HCT116 (cell line): ENCODE results near the gene TPT1. TPM values are rescaled to one million over a fixed set of nuclear protein-coding genes. Genes with fewer than 3 reads are reported as not detected.

Source experiments
- ATAC-seq: fragments of 200-7000 bp; cut with Tn5 transposase; 2 replicates; pipeline ENCODE4 v1.9.1; 2020; ENCODE audit warnings: mild to moderate bottlenecking, moderate library complexity
- BruUV-seq: library from RNA; stranded (reverse); fragments of 400-500 nt; replicated peaks from 2 replicates; lab custom pipeline; 2021; lab: Mats Ljungman, UMichigan
- CTCF ChIA-PET: fragments of 300-600 bp; sonication (Branson Sonifier 250); formaldehyde crosslinking; loops from one replicate; lab custom pipeline; 2021; ENCODE audit warnings: antibody characterized with exemption; lab: Charles Lee
- POLR2A ChIA-PET: fragments of 300-600, 350-600 bp; sonication (Branson Sonifier 250); formaldehyde crosslinking; loops from one replicate; lab custom pipeline; 2021; ENCODE audit warnings: antibody characterized with exemption; lab: Charles Lee
- RAD21 ChIA-PET, 2 experiments: fragments of 300-600 bp; sonication (Branson Sonifier 250); formaldehyde crosslinking; loops; one replicate each; lab custom pipeline; 2023; ENCODE audit warnings: low total read pairs in 2 of 2; ENCODE audit not compliant: uncharacterized antibody in 2 of 2, unreplicated experiment in 2 of 2, low non-redundant PET in 1 of 2; lab: Charles Lee
- DNase-seq: peaks from one replicate; pipeline ENCODE4 v3.0.0-alpha.2; 2010; ENCODE audit warnings: low read depth, low spot score
- H2AFZ ChIP-seq: fragments of 200-600 bp; shearing (Covaris generic), sonication (generic); 2 replicates; pipeline ENCODE4 v1.6.1; 2017; ENCODE audit warnings: low read depth, mixed run types, mixed read lengths, antibody characterized with exemption, low read length; ENCODE audit not compliant: poor library complexity, severe bottlenecking
- H3K27ac ChIP-seq: 2 replicates; pipeline ENCODE4 v1.5.1; 2012; ENCODE audit warnings: low read depth, low read length
- H3K27me3 ChIP-seq: fragments of 200-600 bp; sonication (generic); 2 replicates; pipeline ENCODE4 v1.6.1; 2016; ENCODE audit warnings: mixed run types, low read length, mixed read lengths; ENCODE audit not compliant: insufficient read depth
- H3K36me3 ChIP-seq, 2 experiments: fragments of 200-500 bp in 1 of 2; fragments of 200-600 bp in 1 of 2; sonication (Bioruptor generic) in 1 of 2; sonication (generic) in 1 of 2; 2 replicates each; pipeline versions ENCODE4 v1.5.1 to v1.6.1; 2014 to 2016; ENCODE audit warnings: low read length in 2 of 2, inconsistent platforms in 1 of 2, mixed read lengths in 1 of 2, mixed run types in 1 of 2; ENCODE audit not compliant: insufficient read depth in 2 of 2, control insufficient read depth in 1 of 2
- H3K4me1 ChIP-seq, 2 experiments: fragments of 200-600 bp in 1 of 2; sonication (generic) in 1 of 2; 2 replicates each; pipeline versions ENCODE4 v1.5.1 to v1.6.1; 2012 to 2017; ENCODE audit warnings: low read length in 2 of 2, inconsistent platforms in 1 of 2, mild to moderate bottlenecking in 1 of 2, mixed read lengths in 1 of 2, mixed run types in 1 of 2, moderate library complexity in 1 of 2; ENCODE audit not compliant: insufficient read depth in 2 of 2, control insufficient read depth in 1 of 2
- H3K4me2 ChIP-seq: fragments of 200-600 bp; sonication (generic); 2 replicates; pipeline ENCODE4 v1.6.1; 2017; ENCODE audit warnings: mixed run types, low read length, mixed read lengths
- H3K4me3 ChIP-seq, 2 experiments: fragments of 200-600 bp in 1 of 2; sonication (generic) in 1 of 2; replicated peaks in 1 of 2; 2 replicates each; pipeline ENCODE4 v1.5.1; 2011 to 2016; ENCODE audit warnings: low read length in 2 of 2, control low read depth in 1 of 2, low read depth in 1 of 2, mild to moderate bottlenecking in 1 of 2, mixed read lengths in 1 of 2, mixed run types in 1 of 2
- H3K79me2 ChIP-seq: fragments of 200-600 bp; sonication (generic); 2 replicates; pipeline ENCODE4 v1.6.1; 2017; ENCODE audit warnings: mild to moderate bottlenecking, mixed run types, low read length, moderate library complexity, mixed read lengths; ENCODE audit not compliant: insufficient read depth
- H3K9ac ChIP-seq: fragments of 200-600 bp; sonication (generic); 2 replicates; pipeline ENCODE4 v1.6.1; 2016; ENCODE audit warnings: low read length, mixed read lengths
- H3K9me2 ChIP-seq: fragments of 200-600 bp; sonication (generic), shearing (Covaris generic); 2 replicates; pipeline ENCODE4 v1.6.1; 2017; ENCODE audit warnings: mixed run types, mild to moderate bottlenecking, moderate library complexity; ENCODE audit not compliant: insufficient read depth
- H3K9me3 ChIP-seq, 2 experiments: fragments of 200-500 bp in 1 of 2; fragments of 200-600 bp in 1 of 2; sonication (Bioruptor generic) in 1 of 2; sonication (generic) in 1 of 2; 2 replicates each; pipeline ENCODE4 v1.6.1; 2014 to 2017; ENCODE audit warnings: low read length in 2 of 2, mixed read lengths in 2 of 2, inconsistent platforms in 1 of 2, low read depth in 1 of 2, mild to moderate bottlenecking in 1 of 2, mixed run types in 1 of 2, moderate library complexity in 1 of 2; ENCODE audit not compliant: control insufficient read depth in 1 of 2, insufficient read depth in 1 of 2
- H4K20me1 ChIP-seq: fragments of 200-600 bp; sonication (generic), shearing (Covaris generic); 2 replicates; pipeline ENCODE4 v1.6.1; 2017; ENCODE audit warnings: mixed run types, mild to moderate bottlenecking, moderate library complexity; ENCODE audit not compliant: insufficient read depth
- CBX3 ChIP-seq: IDR thresholded peaks from 2 replicates; pipeline ENCODE4 v1.6.1; 2012; ENCODE audit warnings: low read depth
- CEBPB ChIP-seq: IDR thresholded peaks from 2 replicates; pipeline ENCODE4 v1.6.1; 2012; ENCODE audit warnings: low read depth
- CTCF ChIP-seq, 3 experiments: fragments of 200-600 bp in 1 of 3; sonication (generic) in 1 of 3; IDR thresholded peaks in 2 of 3; conservative IDR thresholded peaks in 1 of 3; 2 replicates each; pipeline ENCODE4 v1.5.1; 2012 to 2017; ENCODE audit warnings: low read depth in 2 of 3, low read length in 2 of 3, antibody characterized with exemption in 1 of 3, borderline replicate concordance in 1 of 3, control low read depth in 1 of 3, mild to moderate bottlenecking in 1 of 3, mixed read lengths in 1 of 3, mixed run types in 1 of 3, moderate library complexity in 1 of 3; ENCODE audit not compliant: insufficient read depth in 1 of 3
- EGR1 ChIP-seq: IDR thresholded peaks from 2 replicates; pipeline ENCODE4 v1.6.1; 2012; ENCODE audit warnings: low read depth
- EZH2phosphoT487 ChIP-seq: fragments of 200-600 bp; IDR thresholded peaks from 2 replicates; pipeline ENCODE4 v1.6.1; 2018; ENCODE audit warnings: antibody characterized with exemption, borderline replicate concordance
- JUND ChIP-seq: IDR thresholded peaks from 2 replicates; pipeline ENCODE4 v1.6.1; 2012
- MAX ChIP-seq: IDR thresholded peaks from 2 replicates; pipeline ENCODE4 v1.6.1; 2012
- POLR2AphosphoS5 ChIP-seq: IDR thresholded peaks from 2 replicates; pipeline ENCODE4 v1.6.1; 2011; ENCODE audit warnings: mild to moderate bottlenecking, low read depth, low read length, moderate library complexity
- RAD21 ChIP-seq: IDR thresholded peaks from 2 replicates; pipeline ENCODE4 v1.6.1; 2012; ENCODE audit warnings: low read depth, mild to moderate bottlenecking
- SIN3A ChIP-seq: IDR thresholded peaks from 2 replicates; pipeline ENCODE4 v1.6.1; 2012; ENCODE audit warnings: low read depth
- SP1 ChIP-seq: IDR thresholded peaks from 2 replicates; pipeline ENCODE4 v1.6.1; 2012; ENCODE audit warnings: low read depth
- TCF7L2 ChIP-seq: IDR thresholded peaks from 2 replicates; pipeline ENCODE4 v1.7.0; 2011; ENCODE audit warnings: borderline replicate concordance, inconsistent platforms; ENCODE audit not compliant: insufficient read depth, insufficient read length; ENCODE audit errors: extremely low read depth
- YY1 ChIP-seq: IDR thresholded peaks from 2 replicates; pipeline ENCODE4 v1.6.1; 2011; ENCODE audit warnings: low read length, low read depth, moderate library complexity, mild to moderate bottlenecking; ENCODE audit not compliant: insufficient replicate concordance; ENCODE audit errors: extremely low read depth
- ZBTB33 ChIP-seq: IDR thresholded peaks from 2 replicates; pipeline ENCODE4 v1.6.1; 2011; ENCODE audit warnings: mild to moderate bottlenecking, low read length, moderate library complexity; ENCODE audit not compliant: insufficient replicate concordance; ENCODE audit errors: extremely low read depth
- ZFX ChIP-seq: fragments of 450-650 bp; IDR thresholded peaks from 2 replicates; pipeline ENCODE4 v1.6.1; 2017
- ZNF274 ChIP-seq: fragments of 200-500 bp; sonication (Bioruptor generic); IDR thresholded peaks from 2 replicates; pipeline ENCODE4 v1.6.1; 2014; ENCODE audit warnings: mild to moderate bottlenecking, low read depth, low read length, inconsistent platforms
- intact Hi-C: fragments of 100-400 bp; cut with micrococcal nuclease; formaldehyde crosslinking; loops from 2 replicates; pipeline ENCODE4 v1.10.0; 2022
- total RNA-seq: library from RNA; stranded (reverse); gene quantifications from one replicate; pipeline ENCODE4 v1.2.1, GENCODE V29; 2021; ENCODE audit not compliant: unreplicated experiment
- TF ChIP-seq, protein P1 (sequence below): IDR thresholded peaks from 2 replicates; pipeline ENCODE4 v1.6.1; 2012
- TF ChIP-seq, protein P2 (sequence below): IDR thresholded peaks from 2 replicates; pipeline ENCODE4 v1.6.1; 2012; ENCODE audit warnings: low read depth

Gene TPT1
- total RNA-seq, 1 experiment from 2014 or later = 2,859 TPM

DNA sequence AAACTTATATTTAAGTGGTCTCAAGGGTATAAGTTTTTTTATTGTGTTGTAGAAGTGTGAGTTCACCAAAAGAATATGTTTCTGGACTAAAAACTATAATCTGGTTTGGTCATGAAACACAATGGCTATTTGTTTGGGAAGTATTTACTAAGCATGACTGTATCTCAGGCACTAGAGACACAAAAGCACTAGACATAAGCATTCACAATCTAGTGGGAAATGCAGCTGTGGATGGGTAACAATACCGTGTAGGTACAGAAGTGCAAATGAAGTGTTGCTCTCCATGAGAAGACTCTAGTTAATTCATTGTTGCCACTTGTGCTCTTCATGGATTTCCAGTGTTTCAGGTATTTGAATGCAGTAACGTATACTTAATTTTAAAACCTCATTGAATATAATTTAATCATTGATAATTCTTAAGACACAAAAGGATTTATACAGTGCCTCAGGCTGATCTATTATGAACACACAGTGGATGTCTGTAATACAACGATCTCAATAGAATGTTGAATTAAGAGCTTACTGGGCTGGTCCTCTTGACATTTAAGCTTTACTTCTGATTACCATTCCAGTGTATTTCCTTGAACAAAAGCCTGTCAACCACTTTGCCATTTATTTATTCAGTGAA, 50.9 kb downstream of the TPT1 start:
- peaks cover 2 to 5% of the 10 kb centered on the region in 2 experiments; a peak in 1 of 4 replicates for H3K36me3 ChIP-seq

More for the DNA sequence above, 50.9 kb downstream of the TPT1 start:
- Histone ChIP-seq H3K79me2 (no peaks in the 10 kb centered on the region), H3K4me2 (no peak overlapping the region), H3K27ac (no peak overlapping the region), H3K9ac (no peak overlapping the region), H3K9me2 (no peaks in the 10 kb centered on the region), H3K4me3 (no peak overlapping the region), H2AFZ (no peak overlapping the region), H3K27me3 (no peaks in the 10 kb centered on the region), H3K4me1 (peaks cover 20 to 28% of the 10 kb centered on the region in 2 experiments), H4K20me1 (no peaks in the 10 kb centered on the region), H3K9me3 (no peaks in the 10 kb centered on the region)
- no TSS peak for BruUV-seq
- intact Hi-C loops = loop anchor here (10.0 kb wide), 1 partner anchor 125 kb away; no protein-coding TSS in a partner anchor
- RAD21 ChIA-PET = no interaction called here
- no peak for TF ChIP-seq ZBTB33
- TF ChIP-seq POLR2AphosphoS5 = no peak
- TF ChIP-seq SIN3A = no peak
- TF ChIP-seq, protein P1, sequence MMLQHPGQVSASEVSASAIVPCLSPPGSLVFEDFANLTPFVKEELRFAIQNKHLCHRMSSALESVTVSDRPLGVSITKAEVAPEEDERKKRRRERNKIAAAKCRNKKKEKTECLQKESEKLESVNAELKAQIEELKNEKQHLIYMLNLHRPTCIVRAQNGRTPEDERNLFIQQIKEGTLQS = no peak
- no peak for TF ChIP-seq CTCF (IDR thresholded peaks at IDR 0.05 in 2 of 3, conservative IDR thresholded peaks at IDR 0.05 in 1 of 3; ENCODE audit: borderline replicate concordance in 1 of 3, insufficient read depth in 1 of 3, low read depth in 2 of 3, low read length in 2 of 3)
- no peak for TF ChIP-seq YY1
- no peak for TF ChIP-seq RAD21
- TF ChIP-seq, protein P2, sequence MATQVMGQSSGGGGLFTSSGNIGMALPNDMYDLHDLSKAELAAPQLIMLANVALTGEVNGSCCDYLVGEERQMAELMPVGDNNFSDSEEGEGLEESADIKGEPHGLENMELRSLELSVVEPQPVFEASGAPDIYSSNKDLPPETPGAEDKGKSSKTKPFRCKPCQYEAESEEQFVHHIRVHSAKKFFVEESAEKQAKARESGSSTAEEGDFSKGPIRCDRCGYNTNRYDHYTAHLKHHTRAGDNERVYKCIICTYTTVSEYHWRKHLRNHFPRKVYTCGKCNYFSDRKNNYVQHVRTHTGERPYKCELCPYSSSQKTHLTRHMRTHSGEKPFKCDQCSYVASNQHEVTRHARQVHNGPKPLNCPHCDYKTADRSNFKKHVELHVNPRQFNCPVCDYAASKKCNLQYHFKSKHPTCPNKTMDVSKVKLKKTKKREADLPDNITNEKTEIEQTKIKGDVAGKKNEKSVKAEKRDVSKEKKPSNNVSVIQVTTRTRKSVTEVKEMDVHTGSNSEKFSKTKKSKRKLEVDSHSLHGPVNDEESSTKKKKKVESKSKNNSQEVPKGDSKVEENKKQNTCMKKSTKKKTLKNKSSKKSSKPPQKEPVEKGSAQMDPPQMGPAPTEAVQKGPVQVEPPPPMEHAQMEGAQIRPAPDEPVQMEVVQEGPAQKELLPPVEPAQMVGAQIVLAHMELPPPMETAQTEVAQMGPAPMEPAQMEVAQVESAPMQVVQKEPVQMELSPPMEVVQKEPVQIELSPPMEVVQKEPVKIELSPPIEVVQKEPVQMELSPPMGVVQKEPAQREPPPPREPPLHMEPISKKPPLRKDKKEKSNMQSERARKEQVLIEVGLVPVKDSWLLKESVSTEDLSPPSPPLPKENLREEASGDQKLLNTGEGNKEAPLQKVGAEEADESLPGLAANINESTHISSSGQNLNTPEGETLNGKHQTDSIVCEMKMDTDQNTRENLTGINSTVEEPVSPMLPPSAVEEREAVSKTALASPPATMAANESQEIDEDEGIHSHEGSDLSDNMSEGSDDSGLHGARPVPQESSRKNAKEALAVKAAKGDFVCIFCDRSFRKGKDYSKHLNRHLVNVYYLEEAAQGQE = no peak
- TF ChIP-seq ZFX = no peak
- TF ChIP-seq CBX3 = no peak
- no peak for TF ChIP-seq SP1
- TF ChIP-seq JUND = no peak
- TF ChIP-seq MAX = no peak
- no peak for TF ChIP-seq CEBPB
- no peak for TF ChIP-seq EZH2phosphoT487
- no peak for TF ChIP-seq TCF7L2
- no peak for TF ChIP-seq EGR1
- no peak for TF ChIP-seq ZNF274
- ATAC-seq (no peak), DNase-seq (no peak)
- POLR2A ChIA-PET = no interaction called here
- CTCF ChIA-PET = interaction anchor here (1.7 to 3.2 kb wide), 2 partner anchors 8 to 243 kb away, joined by 6 to 15 read pairs; no protein-coding TSS in a partner anchor
